ENCODE results near the gene SLC1A3.
"Not testable (repeated sequence)": the region's sequence is repeated elsewhere in the genome, so short reads cannot be mapped to it uniquely, and the experiment has no call there.

Gene SLC1A3

DNA sequence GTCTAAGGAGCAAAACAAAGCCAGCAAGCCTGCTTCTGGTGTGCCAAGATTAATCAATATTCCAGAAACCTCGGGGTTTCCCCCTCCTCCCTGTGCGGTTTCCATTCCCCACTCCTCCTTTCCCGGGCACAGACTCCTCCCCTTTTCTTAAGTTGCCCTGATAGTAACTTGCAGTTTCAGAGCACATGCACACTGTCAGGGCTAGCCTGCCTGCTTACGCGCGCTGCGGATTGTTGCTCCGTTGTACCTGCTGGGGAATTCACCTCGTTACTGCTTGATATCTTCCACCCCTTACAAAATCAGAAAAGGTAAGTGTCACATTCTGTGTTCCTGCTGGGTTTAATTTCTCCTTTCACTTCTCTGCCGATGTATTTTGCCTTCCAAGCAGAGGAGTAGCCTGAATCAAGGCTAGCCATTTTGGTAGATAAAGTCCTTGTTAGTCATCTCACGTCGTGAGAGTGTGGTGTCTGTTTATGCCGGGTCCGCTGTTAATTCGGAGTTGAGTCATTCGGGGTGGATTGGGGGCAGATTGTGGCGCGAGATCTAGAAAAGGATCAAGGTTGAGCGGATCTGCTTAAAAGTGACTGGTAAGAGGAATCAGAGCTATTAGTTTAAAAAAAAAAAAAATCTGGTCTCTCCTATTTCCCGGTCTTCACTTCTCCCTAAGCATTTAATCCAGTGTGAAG, at the start of gene SLC1A3:
SLC1A3 (plus strand) TSS at position 179 of the 686 bp plus-strand sequence. CDS start 1,818 bp downstream, outside the sequence.
- peak; percentile 29 to 42 for DNase-seq (ENCODE audit: extremely low read depth in 1 of 2, low read depth in 1 of 2)

DNA sequence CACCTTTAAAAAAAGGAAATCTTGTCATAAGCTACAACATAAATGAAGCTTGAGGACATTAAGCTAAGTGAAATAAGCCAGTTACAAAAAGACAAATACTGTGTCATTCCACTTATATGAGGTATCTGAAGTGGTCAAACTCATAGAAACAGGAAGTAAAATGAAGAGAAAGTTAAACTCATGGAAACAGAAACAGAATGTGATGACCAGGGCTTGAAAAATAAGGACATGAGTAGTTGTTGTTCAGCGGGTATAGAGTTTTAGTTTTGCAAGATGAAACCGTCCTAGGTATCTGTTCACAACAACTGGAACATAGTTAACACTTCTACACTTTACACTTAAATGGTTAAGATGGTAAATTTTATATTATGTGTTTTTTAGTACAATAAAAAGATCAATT, 47.8 kb upstream of the SLC1A3 start:
- DNase-seq (ENCODE audit: extremely low read depth in 1 of 2, low read depth in 1 of 2): no peak

DNA sequence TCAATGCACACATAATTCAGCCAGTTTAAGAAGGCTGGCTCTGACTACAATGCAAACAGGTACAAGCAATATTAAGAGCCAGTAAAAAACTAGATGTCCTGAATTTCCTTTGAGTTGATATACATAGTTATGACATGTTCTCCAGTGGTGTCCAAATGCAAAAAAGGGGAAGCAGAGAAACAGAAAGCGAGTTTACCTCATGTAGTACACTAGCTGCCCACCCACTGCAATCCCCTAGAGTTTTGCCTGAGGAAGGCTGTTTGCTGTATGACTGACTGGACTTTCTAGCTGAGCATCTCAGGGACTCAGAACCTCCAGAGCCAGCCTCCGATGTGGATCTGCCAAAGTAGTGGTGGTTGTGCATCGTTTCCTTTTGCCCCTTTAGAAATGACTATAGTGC, 44.8 kb upstream of the SLC1A3 start:
- no peak for DNase-seq (ENCODE audit: extremely low read depth in 1 of 2, low read depth in 1 of 2)

DNA sequence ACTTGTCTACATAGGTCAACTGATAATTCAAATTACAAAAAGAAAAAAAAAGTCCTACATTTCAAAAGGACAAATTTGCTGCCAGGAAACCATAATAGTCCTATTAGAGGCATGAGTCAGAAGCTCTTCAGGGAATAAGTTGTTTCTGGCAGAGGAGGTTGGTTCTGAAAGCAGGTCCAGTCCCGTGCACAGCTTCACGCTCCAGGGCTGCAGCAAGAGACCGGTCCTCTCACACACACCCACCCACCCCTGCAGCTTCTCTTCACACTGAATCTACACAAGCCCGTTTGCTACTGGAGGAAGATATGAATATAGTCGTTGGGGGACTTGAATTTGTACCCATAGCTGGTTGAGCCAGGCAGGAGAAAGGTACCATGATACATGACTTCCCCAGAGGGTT, 36.9 kb upstream of the SLC1A3 start:
- no peak for DNase-seq (ENCODE audit: extremely low read depth in 1 of 2, low read depth in 1 of 2)

DNA sequence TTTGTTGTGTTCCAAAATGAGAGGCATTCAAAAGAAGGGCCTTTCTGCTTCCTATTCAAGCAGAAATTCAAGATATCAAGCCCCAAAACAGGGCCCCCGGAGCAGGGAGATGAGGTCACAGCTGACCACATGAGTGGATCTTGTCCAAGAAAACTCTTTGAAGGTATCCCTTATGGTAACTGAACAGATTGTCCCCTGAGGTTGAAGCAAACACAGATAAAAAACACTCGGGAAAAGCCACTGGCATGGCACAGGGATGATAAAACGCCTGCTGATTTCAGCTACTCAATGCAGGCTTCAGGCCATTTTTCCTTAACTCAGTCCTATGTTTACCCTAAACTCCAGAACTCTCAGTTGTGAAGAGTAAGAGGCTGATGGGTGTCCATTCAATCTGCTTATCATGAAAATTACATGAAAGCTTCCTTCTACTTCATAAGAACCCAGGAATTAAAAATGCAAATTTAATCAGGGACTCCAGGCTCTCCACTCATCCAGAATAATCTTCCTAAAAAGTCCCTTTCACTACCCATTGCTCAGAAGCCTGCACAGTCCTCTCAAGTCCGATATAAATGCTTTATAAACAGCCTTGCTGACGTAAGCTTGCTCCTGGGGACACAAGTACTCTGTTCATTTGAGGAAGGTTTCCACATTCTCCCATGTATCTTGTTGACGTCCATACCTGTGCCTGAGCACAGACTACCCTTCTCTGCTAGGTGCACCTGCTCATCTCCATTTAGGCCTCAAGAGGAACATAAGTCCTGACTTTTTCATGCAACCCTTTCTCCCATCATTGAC, 35.9 kb upstream of the SLC1A3 start:
- DNase-seq (ENCODE audit: extremely low read depth in 1 of 2, low read depth in 1 of 2): no peak

DNA sequence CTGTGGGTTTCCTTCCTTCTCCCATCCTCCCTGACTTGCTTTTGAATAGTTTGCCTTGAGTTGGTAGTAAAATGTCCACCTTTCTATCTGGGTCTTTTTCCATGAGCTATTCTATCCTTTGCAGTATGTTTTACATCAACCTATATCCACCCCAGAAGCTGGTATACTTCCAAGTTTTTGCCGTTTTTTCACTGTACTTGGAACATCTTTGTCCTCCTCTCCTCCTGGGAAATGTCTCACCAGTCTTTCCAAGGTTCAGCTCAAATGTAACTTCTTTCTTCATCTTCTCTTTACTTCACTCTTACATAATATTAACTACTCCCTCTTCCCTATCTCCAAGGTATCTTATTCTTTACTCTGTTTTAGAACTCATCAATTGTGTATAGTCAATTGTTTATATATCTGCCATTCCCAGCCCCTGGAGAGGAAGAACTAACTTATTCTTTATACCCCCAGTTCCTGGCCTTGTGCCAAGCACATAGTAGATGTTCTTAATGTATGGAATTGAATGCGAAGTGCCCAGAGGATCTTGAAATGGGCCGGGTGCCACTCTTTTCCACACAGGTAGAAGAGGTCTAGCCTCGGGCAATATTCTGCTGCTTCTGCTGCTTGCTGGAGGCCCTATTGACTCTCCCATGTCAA, 34.9 kb upstream of the SLC1A3 start:
- no peak for DNase-seq (ENCODE audit: extremely low read depth in 1 of 2, low read depth in 1 of 2)

DNA sequence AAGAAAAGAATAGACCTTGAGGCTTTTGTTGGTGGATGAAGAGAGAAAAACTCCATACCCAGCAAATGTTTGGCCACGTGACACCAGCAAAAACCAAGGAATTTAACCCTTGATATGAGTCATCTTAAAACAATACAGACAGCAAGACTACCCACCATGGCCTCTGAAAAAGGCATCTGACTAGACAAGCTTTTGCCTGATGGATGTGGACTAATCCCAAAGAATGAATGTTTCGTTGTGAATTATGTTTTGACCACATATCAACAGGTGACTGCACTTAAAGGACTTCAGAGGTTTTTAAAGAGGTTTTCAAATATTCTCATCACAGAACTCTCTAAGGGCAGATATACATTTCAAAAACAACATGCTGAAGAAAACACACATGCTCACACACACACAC, 33.0 kb upstream of the SLC1A3 start:
- DNase-seq (ENCODE audit: extremely low read depth in 1 of 2, low read depth in 1 of 2): no peak

DNA sequence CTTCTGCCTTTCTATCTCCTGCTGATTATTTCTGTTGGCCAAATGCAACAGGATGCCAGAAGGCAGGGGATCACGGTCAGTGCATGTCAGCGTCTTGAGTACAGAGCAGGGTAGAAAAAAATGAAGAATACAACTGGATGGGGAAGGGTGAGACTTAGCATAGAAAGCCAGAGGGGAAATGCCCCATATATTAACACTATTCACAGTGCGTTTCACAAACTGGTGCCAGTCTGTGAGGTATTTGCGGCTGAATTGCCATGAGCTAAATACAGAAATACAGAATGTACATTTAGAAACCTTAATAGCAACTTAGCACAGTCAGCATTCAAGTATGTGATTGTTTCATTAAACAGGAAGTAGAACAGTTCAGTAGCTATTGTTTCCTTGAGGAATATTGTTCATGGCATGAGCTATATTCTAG, 31.0 kb upstream of the SLC1A3 start:
- DNase-seq (ENCODE audit: extremely low read depth in 1 of 2, low read depth in 1 of 2): no peak

DNA sequence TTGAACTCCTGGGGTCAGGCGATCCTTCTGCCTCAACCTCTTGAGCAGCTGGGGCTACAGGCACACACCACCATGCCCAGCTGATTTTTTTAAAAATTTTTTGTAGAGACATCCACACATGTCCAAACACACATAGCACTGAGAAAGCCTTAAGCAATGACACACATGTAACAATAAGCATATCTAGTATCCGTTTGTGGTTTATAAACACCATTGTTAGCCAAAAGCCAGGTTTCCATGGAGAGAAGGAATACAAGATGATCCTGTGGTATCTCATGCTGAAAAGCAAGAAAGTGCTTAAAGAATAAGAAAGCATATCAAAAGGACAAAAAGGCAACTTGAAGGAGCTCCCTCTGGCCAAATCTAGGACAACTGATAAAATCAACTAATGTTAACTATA, 29.7 kb upstream of the SLC1A3 start:
- no peak for DNase-seq (ENCODE audit: extremely low read depth in 1 of 2, low read depth in 1 of 2)

DNA sequence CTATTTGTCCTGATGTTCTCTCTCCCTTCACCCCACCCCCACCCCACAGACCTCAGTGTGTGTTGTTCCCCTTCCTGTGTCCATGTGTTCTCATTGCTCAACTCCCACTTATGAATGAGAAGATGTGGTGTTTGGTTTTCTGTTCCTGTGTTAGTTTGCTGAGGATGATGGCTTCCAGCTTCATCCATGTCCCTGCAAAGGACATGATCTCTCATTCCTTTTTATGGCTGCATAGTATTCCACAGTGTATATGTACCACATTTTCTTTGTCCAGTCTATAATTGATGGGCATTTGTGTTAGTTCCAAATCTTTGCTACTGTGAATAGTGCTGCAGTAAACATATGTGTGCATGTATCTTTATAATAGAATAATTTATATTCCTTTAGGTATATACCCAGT, 26.5 kb upstream of the SLC1A3 start:
- DNase-seq (ENCODE audit: extremely low read depth in 1 of 2, low read depth in 1 of 2): not testable (repeated sequence)

DNA sequence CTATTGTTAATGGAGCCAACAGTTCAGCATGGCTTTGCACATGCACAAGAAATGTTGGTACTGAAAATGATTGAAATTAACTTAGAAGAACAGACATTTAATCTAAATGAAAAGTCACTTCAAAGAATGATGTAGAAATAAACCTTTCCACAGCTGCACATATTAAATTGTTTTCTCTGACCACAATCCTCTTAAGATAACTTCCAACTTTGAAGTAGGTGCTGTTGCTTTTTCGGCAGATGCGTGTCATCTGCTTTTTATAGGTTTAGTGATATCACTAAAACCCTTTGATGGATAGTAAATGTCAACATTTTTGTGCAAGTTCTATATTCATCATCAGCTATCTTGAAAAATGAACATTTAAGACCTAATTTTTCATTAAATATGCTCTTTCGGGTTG, 25.3 kb upstream of the SLC1A3 start:
- no peak for DNase-seq (ENCODE audit: extremely low read depth in 1 of 2, low read depth in 1 of 2)

DNA sequence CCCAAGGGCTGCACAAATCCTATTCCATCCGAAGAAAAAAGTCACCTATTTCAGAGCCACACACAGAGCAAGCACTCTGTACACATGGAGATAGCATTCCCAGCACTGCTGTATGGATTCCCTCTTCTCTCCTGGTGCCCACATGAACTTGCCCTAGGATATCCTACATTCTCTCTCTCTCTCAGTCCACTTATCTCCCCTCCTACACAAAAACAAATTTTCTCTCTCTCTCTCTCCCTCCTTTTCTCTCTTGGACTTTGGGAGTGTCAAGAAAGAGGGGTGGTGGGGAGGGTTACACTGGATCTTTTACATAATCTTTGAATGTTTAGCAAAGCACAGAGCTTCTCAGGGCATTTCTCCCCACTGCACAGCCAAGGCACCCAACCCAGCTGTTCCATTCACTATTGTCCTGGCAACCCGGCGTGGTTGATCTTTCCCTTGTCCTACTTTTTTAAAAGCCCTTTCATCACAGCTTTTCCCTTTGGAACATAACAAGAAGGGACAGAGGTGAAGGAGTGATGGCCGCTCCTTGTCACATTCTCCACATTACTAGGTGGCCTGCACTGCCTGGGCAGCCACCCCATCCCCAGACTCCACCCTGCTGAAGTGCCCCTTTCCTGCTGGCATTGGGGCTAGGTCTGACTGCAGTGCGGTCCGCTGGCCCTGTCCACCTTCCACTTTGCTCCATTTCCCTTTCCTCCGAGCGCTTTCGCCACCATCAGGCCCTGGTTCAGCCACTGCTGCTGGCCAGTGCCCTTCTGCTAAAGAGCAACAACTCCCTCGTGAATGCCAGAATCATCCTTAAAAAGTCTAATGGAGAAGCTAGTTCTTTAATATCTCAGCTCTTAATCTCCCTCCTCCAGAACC, 22.2 kb upstream of the SLC1A3 start:
- no peak for DNase-seq (ENCODE audit: extremely low read depth in 1 of 2, low read depth in 1 of 2)

DNA sequence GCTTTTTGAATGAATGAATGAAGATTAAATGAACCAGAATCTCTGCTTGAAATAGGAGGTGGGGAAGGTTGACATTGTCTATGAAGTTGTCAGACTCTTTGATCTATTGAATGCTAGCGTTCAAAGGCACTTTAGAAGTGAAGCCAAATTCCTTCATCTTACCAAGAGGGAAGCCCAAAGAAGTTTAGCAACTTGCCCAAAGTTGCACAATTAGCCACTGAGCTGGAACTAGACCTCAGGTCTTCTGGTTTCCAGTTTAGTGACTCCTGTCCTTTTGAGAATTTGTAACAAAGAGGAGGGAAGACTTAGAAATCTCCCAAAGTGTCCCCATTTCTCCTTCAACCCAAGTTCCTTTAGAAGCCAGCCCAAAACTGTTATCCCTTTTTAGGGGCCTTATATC, 20.7 kb upstream of the SLC1A3 start:
- DNase-seq (ENCODE audit: extremely low read depth in 1 of 2, low read depth in 1 of 2): no peak

DNA sequence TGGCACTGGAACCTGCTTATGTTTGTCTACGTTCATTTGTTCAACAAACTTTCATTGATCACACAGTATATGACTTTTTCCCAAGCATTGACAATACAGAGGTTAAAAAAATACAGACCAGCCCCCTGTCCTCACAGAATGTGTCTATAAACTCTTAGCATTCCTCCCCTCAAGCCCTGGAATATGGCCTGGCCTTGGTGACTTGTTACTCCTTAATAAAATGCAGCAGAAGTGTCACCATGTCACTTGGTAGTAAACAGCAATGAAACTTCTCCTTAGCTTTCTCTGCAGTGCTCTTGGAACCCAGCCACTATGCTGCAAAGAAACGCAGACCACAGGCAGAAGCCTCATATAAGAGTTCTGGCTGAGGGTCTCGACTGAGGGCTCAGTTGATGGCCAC, 19.1 kb upstream of the SLC1A3 start:
- DNase-seq (ENCODE audit: extremely low read depth in 1 of 2, low read depth in 1 of 2): no peak

DNA sequence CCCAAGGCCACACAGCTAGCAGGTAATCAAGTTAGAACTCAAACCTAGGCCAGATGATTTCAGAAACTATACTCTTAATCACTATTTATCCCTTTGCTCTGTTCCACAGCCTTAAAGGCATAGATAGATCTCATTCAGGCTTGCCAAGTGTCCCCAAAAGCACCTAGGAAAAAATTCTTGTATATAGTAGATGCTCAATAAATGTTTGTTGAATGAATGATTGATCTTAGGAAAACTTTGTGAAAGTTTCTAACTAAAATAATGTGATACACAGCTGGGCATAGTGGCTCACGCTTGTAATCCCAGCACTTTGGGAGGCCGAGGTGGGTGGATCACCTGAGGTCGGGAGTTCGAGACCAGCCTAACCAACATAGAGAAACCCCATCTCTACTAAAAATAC, 16.7 kb upstream of the SLC1A3 start:
- not testable (repeated sequence) for DNase-seq (ENCODE audit: extremely low read depth in 1 of 2, low read depth in 1 of 2)

DNA sequence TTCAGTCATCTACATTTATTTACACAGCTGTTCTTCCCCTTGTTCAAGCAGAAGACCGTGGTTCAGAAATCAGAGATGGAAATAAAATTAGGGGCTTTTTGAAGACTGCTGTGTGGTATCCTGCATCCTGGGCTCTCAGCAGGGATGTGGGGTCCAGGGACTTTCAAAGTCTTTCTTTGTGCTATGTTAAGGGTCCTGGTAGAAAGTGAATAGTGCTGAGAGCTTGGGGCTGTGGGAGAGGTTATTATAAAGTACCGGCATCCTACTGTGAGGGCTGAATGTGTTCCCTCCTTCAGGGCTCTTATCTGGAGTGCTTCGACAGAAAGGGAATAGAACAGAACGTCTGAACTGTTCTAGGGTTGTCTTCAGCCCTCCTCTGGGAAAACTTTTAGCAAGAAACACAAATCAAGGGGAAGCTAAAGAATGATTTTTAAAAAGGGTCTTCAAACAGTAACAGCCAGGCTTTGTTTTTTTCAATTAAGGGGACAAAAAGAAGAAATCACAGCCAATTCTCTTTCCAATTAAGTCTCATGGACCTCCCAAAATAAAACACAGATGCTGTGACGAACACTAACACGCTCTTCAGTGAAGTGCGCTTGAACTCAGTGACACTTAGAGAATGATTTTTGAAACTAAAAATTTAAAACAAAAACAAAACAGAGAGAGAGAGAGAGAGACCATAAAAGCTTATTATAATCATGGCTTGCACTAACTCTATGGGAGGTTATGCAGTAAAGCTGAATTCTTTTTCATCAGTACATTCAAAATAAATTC, 15.7 kb upstream of the SLC1A3 start:
- DNase-seq (ENCODE audit: extremely low read depth in 1 of 2, low read depth in 1 of 2): no peak

DNA sequence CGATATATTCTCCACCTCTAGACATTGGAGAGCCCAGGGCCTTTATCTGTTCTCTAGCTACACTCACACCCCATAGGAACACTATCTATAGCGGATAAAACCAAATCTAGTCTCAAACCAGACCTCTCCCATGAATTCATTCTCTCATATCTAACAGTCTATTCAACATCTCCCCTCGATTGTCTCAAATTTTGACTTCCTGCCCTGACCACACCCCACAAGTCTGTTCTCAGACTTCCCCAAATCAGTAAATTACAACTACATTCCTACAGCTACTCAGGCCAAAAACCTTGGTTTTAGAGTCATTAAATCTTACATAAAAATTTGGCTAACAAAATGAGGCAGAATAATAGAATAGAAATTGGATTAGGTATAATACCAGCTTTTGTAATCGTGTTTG, 12.5 kb upstream of the SLC1A3 start:
- no peak for DNase-seq (ENCODE audit: extremely low read depth in 1 of 2, low read depth in 1 of 2)

DNA sequence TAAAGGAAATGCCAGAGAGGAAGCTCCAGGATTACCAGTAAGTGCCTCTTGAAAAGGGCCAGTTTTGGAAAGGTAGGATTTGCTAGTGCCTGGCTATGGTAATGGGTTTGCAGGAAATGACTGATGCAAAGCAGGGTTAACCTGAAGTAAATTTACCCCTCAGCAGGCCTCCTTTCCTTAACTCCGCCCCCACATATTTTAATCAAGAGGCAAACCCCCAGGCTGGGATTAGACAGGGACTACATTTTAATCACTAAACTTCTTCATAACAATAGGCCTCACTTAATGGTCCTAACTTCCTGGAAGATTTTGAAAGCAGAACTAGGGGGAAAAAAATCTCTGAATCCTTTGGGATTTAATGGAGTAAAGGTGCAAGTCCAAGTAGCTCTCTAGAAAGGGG, 10.2 kb upstream of the SLC1A3 start:
- DNase-seq (ENCODE audit: extremely low read depth in 1 of 2, low read depth in 1 of 2): no peak

DNA sequence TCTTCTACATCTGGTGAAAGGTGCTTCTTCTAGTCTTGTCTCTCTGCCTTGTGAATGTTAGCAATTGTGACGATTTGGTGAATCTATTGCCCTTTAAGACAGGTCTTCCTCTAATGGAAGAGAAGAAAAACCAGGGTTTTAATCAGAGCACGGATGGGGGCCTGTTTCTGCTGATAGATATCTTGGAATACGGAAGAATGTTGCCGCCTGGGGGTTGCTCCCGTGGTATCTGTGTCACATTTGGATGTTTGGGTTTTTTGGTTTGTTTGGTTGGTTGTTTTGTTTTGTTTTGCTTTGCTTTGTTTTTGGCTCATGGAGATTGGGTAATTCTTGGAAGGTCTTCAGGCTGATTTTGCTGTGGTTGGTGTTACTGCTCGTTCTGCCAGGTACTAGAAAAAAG, 9.7 kb upstream of the SLC1A3 start:
- DNase-seq (ENCODE audit: extremely low read depth in 1 of 2, low read depth in 1 of 2): no peak

DNA sequence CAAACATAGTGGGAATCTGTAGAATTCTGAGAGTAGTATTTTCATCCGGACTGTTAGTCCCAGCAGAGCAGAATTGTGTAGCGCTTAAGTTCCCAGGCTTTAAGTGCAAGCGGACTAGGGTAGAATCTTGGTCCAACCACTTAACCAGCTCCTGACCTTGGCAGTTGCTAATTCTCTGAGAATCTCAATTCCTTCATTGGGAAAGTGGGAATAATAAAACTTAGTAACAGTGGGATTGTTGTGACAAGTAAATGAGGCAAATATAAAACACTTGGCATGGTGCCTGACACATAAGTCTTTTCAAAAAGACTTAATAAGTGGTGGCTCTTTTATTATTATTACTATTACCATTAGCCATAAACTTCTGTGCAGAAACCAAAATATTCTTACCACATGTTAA, 8.4 kb upstream of the SLC1A3 start:
- no peak for DNase-seq (ENCODE audit: extremely low read depth in 1 of 2, low read depth in 1 of 2)
